ENCODE measurements around the gene PLS3. TPM values are rescaled to one million over a fixed set of nuclear protein-coding genes. Genes with fewer than 3 reads are reported as not detected.

The PLS3 gene
- total and polyA plus RNA-seq, 2 of the 13 experiments (the other 11 are each of a cell fraction or from before 2014, with no cell fraction given): 55.7 to 99.9 TPM

DNA sequence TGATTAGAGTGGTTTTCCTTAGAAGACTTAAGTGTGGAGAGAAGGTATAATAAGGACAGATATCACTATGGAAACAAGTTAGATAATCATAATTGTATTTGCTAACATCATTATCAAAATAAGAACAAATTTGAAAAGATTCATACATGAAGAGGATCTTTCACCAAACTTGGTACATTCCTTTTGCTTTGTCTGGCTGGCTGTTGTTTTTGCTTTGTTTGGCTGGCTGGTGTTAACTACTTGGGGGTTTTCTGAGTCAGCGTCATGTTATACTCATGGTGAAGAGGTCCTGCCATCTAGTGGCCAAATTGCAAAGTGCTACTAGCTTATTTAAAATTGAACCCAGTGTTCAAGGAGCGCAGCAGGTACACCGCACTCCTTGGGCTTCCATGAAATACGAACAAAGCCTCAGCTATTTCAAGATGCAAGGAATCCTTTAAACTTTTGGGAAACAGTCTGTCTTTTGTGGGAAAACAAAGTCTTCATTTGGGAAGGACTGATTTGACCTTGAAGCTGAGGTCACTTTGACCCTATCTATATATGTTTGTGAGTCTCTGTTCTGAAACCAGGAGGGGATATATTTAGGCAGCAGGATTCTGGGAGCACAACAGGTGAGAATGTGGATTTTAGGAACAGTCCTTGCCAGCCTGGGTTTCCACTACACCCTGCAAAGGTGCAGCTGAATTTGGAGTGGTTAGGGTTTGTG, 129.7 kb downstream of the PLS3 start:
- no peak overlapping the region for H2AFZ ChIP-seq (ENCODE audit: low read length)
- no peaks in the 10 kb centered on the region for H3K79me2 ChIP-seq (ENCODE audit: insufficient read depth, low read length)
- TF ChIP-seq STAG1 (CRISPR knock-in tag; IDR thresholded peaks at IDR 0.05) (peak; percentile 34), ZNF883 (CRISPR knock-in tag; IDR thresholded peaks at IDR 0.05; ENCODE audit: not compliant biosample characterization) (no peak), YEATS2 (CRISPR knock-in tag; IDR thresholded peaks at IDR 0.05; ENCODE audit: borderline replicate concordance) (no peak)
- TF ChIP-seq, protein P1, sequence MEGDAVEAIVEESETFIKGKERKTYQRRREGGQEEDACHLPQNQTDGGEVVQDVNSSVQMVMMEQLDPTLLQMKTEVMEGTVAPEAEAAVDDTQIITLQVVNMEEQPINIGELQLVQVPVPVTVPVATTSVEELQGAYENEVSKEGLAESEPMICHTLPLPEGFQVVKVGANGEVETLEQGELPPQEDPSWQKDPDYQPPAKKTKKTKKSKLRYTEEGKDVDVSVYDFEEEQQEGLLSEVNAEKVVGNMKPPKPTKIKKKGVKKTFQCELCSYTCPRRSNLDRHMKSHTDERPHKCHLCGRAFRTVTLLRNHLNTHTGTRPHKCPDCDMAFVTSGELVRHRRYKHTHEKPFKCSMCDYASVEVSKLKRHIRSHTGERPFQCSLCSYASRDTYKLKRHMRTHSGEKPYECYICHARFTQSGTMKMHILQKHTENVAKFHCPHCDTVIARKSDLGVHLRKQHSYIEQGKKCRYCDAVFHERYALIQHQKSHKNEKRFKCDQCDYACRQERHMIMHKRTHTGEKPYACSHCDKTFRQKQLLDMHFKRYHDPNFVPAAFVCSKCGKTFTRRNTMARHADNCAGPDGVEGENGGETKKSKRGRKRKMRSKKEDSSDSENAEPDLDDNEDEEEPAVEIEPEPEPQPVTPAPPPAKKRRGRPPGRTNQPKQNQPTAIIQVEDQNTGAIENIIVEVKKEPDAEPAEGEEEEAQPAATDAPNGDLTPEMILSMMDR (CRISPR knock-in tag; IDR thresholded peaks at IDR 0.05): peak; percentile 61
- CTCF ChIA-PET (ENCODE audit: low intra/inter-chr PET ratio, low total read pairs): interaction anchor here (1.6 kb wide), 1 partner anchor 40 kb away, joined by 7 read pairs; no protein-coding TSS in a partner anchor
- no peak overlapping the region for H3K4me3 ChIP-seq (replicated peaks in 1 of 3; ENCODE audit: insufficient read depth in 1 of 3, low read depth in 2 of 3, low read length in 3 of 3)
- POLR2A ChIA-PET: no interaction called here
- in situ Hi-C loops (cut with HindIII; ENCODE audit: extremely low pct_ligation_motif_present, low pct_unique_long_range_greater_than_20kb) (no loop called here), intact Hi-C loops (cut with micrococcal nuclease; ENCODE audit: unreplicated experiment) (no loop called here)
- H3K4me2 ChIP-seq (ENCODE audit: low read depth, low read length): no peak overlapping the region
- no peaks in the 10 kb centered on the region for H3K9me3 ChIP-seq (ENCODE audit: low read length)
- no peak overlapping the region for H3K27ac ChIP-seq (ENCODE audit: extremely low read length, insufficient read depth, low read length)
- H3K36me3 ChIP-seq (replicated peaks in 1 of 2; ENCODE audit: control insufficient read depth in 1 of 2, insufficient read depth in 2 of 2, low read length in 2 of 2): no peaks in the 10 kb centered on the region
- H3K27me3 ChIP-seq (ENCODE audit: control insufficient read depth in 1 of 2, insufficient read depth in 2 of 2, low read length in 2 of 2): no peaks in the 10 kb centered on the region; a peak in 1 of 5 replicates
- H3K9ac ChIP-seq (ENCODE audit: insufficient read depth, low read depth, low read length): no peak overlapping the region
- FAIRE-seq (peak; percentile 63), ATAC-seq (peak; percentile 66), DNase-seq (ENCODE audit: low spot score) (peak; percentile 19)
- no peaks in the 10 kb centered on the region for H4K20me1 ChIP-seq (ENCODE audit: insufficient read depth, low read length)
- no TSS peak for BruUV-seq (replicated peaks)
- H3K4me1 ChIP-seq (ENCODE audit: insufficient read depth, low read length): no peaks in the 10 kb centered on the region
- 44% methylated on average over 4 of the region's 4 CpGs for WGBS (ENCODE audit: low lambda C conversion rate)

DNA sequence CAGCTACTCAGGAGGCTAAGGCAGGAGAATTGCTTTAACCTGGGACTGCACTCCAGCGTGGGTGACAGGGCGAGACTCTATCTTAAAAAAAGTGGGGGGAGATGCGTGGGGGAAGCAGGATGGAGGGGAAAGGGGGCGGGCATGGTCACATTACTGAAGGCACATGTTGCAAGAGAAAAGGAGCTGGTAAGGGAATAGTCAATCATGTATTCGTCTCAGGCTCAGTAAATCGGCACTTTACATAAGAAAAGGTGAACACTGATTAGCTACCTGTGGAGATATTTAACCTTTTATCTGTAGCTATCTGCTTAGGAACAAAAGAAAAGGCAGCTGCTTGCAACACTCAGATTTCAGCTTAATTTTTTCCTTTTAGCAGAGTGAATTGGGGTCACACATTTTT, 132.5 kb downstream of the PLS3 start:
- ATAC-seq: no peak
- no peak overlapping the region for H3K4me2 ChIP-seq (ENCODE audit: low read depth, low read length)
- no peak overlapping the region for H3K9ac ChIP-seq (ENCODE audit: insufficient read depth, low read depth, low read length)
- no peaks in the 10 kb centered on the region; a peak in 1 of 5 replicates for H3K27me3 ChIP-seq (ENCODE audit: control insufficient read depth in 1 of 2, insufficient read depth in 2 of 2, low read length in 2 of 2)
- H3K79me2 ChIP-seq (ENCODE audit: insufficient read depth, low read length): no peaks in the 10 kb centered on the region
- no peak overlapping the region for H2AFZ ChIP-seq (ENCODE audit: low read length)
- no peaks in the 10 kb centered on the region for H4K20me1 ChIP-seq (ENCODE audit: insufficient read depth, low read length)
- ChIA-PET POLR2A (no interaction called here), CTCF (ENCODE audit: low intra/inter-chr PET ratio, low total read pairs) (no interaction called here)
- no TSS peak for BruUV-seq (replicated peaks)
- FAIRE-seq: no peak
- WGBS (ENCODE audit: low lambda C conversion rate): 5% methylated on average over 6 of the region's 6 CpGs
- in situ Hi-C loops (cut with HindIII; ENCODE audit: extremely low pct_ligation_motif_present, low pct_unique_long_range_greater_than_20kb): no loop called here
- H3K4me3 ChIP-seq (replicated peaks in 1 of 3; ENCODE audit: insufficient read depth in 1 of 3, low read depth in 2 of 3, low read length in 3 of 3): no peak overlapping the region
- no peaks in the 10 kb centered on the region for H3K36me3 ChIP-seq (replicated peaks in 1 of 2; ENCODE audit: control insufficient read depth in 1 of 2, insufficient read depth in 2 of 2, low read length in 2 of 2)
- H3K9me3 ChIP-seq (ENCODE audit: low read length): no peaks in the 10 kb centered on the region
- intact Hi-C loops (cut with micrococcal nuclease; ENCODE audit: unreplicated experiment): no loop called here
- DNase-seq (ENCODE audit: low spot score): no peak
- H3K27ac ChIP-seq (ENCODE audit: extremely low read length, insufficient read depth, low read length): no peak overlapping the region
- H3K4me1 ChIP-seq (ENCODE audit: insufficient read depth, low read length): no peaks in the 10 kb centered on the region
- no peak for TF ChIP-seq SATB2 (CRISPR knock-in tag; IDR thresholded peaks at IDR 0.05)
- TF ChIP-seq SNAI1 (CRISPR knock-in tag; IDR thresholded peaks at IDR 0.05; ENCODE audit: borderline replicate concordance): no peak
- TF ChIP-seq NFYC (CRISPR knock-in tag; IDR thresholded peaks at IDR 0.05): no peak
- TF ChIP-seq HMGA1 (CRISPR knock-in tag; conservative IDR thresholded peaks at IDR 0.05): no peak
